ENCODE results near the gene TMEM82. TPM values are rescaled to one million over a fixed set of nuclear protein-coding genes. Genes with fewer than 3 reads are reported as not detected.

The TMEM82 gene
- total RNA-seq, 1 donor from 2014 or later, result not detected

DNA sequence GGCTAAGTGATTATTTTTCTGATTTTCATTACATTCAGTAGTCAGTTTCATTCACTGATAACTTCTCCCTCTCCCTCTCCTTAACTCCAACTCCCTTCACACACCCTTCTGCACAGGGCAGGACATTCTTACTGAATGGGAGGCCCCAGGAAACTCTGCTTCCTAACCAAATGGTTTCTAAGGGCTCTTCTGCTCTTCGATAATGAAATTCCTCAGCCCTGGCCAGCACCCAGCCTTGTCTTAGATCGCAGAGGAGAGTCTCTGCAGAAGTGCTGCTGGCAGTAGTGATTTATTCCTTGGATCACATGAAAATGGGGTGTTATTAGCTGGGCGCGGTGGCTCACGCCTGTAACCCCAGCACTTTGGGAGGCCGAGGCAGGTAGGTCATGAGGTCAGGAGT lies 41.8 kb upstream of the TMEM82 start:
- no peak overlapping the region for H3K27ac Mint-ChIP-seq (ENCODE audit: unreplicated experiment)

GRCh38 chr1:15701784-15702183 lies 40.5 kb upstream of the TMEM82 start:
- no peak overlapping the region for H3K4me2 ChIP-seq (ENCODE audit: low read length)
- no peak overlapping the region for H3K9ac ChIP-seq (ENCODE audit: low read length)
- Mint-ChIP-seq H3K4me3 (ENCODE audit: unreplicated experiment) (no peak overlapping the region), H3K36me3 (ENCODE audit: low read depth, unreplicated experiment) (peaks cover 6% of the 10 kb centered on the region), H3K27ac (ENCODE audit: unreplicated experiment) (no peak overlapping the region), H3K9me3 (ENCODE audit: unreplicated experiment) (no peaks in the 10 kb centered on the region), H3K27me3 (ENCODE audit: low read depth, unreplicated experiment) (no peaks in the 10 kb centered on the region), H3K4me1 (ENCODE audit: low read depth, unreplicated experiment) (peaks cover 29% of the 10 kb centered on the region)
- H3K4me1 ChIP-seq (ENCODE audit: insufficient read depth, low read length), result peaks cover 20% of the 10 kb centered on the region
- H2AFZ ChIP-seq (ENCODE audit: low read depth, low read length), result no peak overlapping the region
- no peak overlapping the region for H3K27ac ChIP-seq (ENCODE audit: low read depth, low read length)
- FAIRE-seq, result no peak
- no peaks in the 10 kb centered on the region for H3K27me3 ChIP-seq (ENCODE audit: insufficient read depth, low read length)
- peaks cover 72% of the 10 kb centered on the region for H3K79me2 ChIP-seq (ENCODE audit: insufficient read depth, low read length)
- no peak for TF ChIP-seq EZH2 (IDR thresholded peaks at IDR 0.05; ENCODE audit: insufficient read depth, low read length)
- TF ChIP-seq CTCF (IDR thresholded peaks at IDR 0.05; ENCODE audit: insufficient read depth, low read depth, low read length), result no peak
- no peak overlapping the region for H3K4me3 ChIP-seq (ENCODE audit: insufficient read depth, low read depth, low read length)
- no peaks in the 10 kb centered on the region for H3K9me3 ChIP-seq (ENCODE audit: insufficient read depth, low read depth, low read length)
- H4K20me1 ChIP-seq (ENCODE audit: insufficient read depth, low read length), result peaks cover 56% of the 10 kb centered on the region
- DNase-seq (ENCODE audit: low read depth), result no peak
- peaks cover 2% of the 10 kb centered on the region for H3K36me3 ChIP-seq (ENCODE audit: insufficient read depth, low read length)

More for the DNA sequence above, 41.8 kb upstream of the TMEM82 start:
- H3K9ac ChIP-seq (ENCODE audit: low read length), result no peak overlapping the region
- H3K4me2 ChIP-seq (ENCODE audit: low read length), result no peak overlapping the region
- H3K4me3 ChIP-seq (ENCODE audit: insufficient read depth, low read depth, low read length), result no peak overlapping the region
- TF ChIP-seq CTCF (IDR thresholded peaks at IDR 0.05; ENCODE audit: insufficient read depth, low read depth, low read length) (no peak), EZH2 (IDR thresholded peaks at IDR 0.05; ENCODE audit: insufficient read depth, low read length) (no peak)
- H3K27ac ChIP-seq (ENCODE audit: low read depth, low read length), result no peak overlapping the region
- no peaks in the 10 kb centered on the region for H3K27me3 ChIP-seq (ENCODE audit: insufficient read depth, low read length)
- Mint-ChIP-seq H3K4me1 (ENCODE audit: low read depth, unreplicated experiment) (peaks cover 28% of the 10 kb centered on the region), H3K4me3 (ENCODE audit: unreplicated experiment) (no peak overlapping the region), H3K27me3 (ENCODE audit: low read depth, unreplicated experiment) (no peaks in the 10 kb centered on the region), H3K9me3 (ENCODE audit: unreplicated experiment) (no peaks in the 10 kb centered on the region), H3K36me3 (ENCODE audit: low read depth, unreplicated experiment) (peaks cover 2% of the 10 kb centered on the region)
- no peak overlapping the region for H2AFZ ChIP-seq (ENCODE audit: low read depth, low read length)
- H3K36me3 ChIP-seq (ENCODE audit: insufficient read depth, low read length), result no peaks in the 10 kb centered on the region
- FAIRE-seq (no peak), DNase-seq (ENCODE audit: low read depth) (peak; percentile 45)
- H3K4me1 ChIP-seq (ENCODE audit: insufficient read depth, low read length), result peaks cover 20% of the 10 kb centered on the region
- peaks cover 70% of the 10 kb centered on the region for H3K79me2 ChIP-seq (ENCODE audit: insufficient read depth, low read length)
- peaks cover 53% of the 10 kb centered on the region for H4K20me1 ChIP-seq (ENCODE audit: insufficient read depth, low read length)
- H3K9me3 ChIP-seq (ENCODE audit: insufficient read depth, low read depth, low read length), result no peaks in the 10 kb centered on the region

- H3K27me3 ChIP-seq (ENCODE audit: insufficient read depth, low read length), result no peaks in the 10 kb centered on the region
- peak overlapping the region; percentile 73 for H3K9ac ChIP-seq (ENCODE audit: low read length)
- H3K4me2 ChIP-seq (ENCODE audit: low read length), result peak overlapping the region; percentile 78
- Mint-ChIP-seq H3K36me3 (ENCODE audit: low read depth, unreplicated experiment) (peaks cover 4% of the 10 kb centered on the region), H3K9me3 (ENCODE audit: unreplicated experiment) (no peaks in the 10 kb centered on the region), H3K4me1 (ENCODE audit: low read depth, unreplicated experiment) (peaks cover 25% of the 10 kb centered on the region), H3K4me3 (ENCODE audit: unreplicated experiment) (no peak overlapping the region), H3K27me3 (ENCODE audit: low read depth, unreplicated experiment) (no peaks in the 10 kb centered on the region), H3K27ac (ENCODE audit: unreplicated experiment) (peak overlapping the region; percentile 94)
- no peak overlapping the region for H2AFZ ChIP-seq (ENCODE audit: low read depth, low read length)
- FAIRE-seq (no peak), DNase-seq (ENCODE audit: low read depth) (no peak)
- H3K79me2 ChIP-seq (ENCODE audit: insufficient read depth, low read length), result peaks cover 74% of the 10 kb centered on the region
- H3K36me3 ChIP-seq (ENCODE audit: insufficient read depth, low read length), result peaks cover 2% of the 10 kb centered on the region
- peaks cover 54% of the 10 kb centered on the region for H4K20me1 ChIP-seq (ENCODE audit: insufficient read depth, low read length)
- no peak overlapping the region for H3K4me3 ChIP-seq (ENCODE audit: insufficient read depth, low read depth, low read length)
- peaks cover 20% of the 10 kb centered on the region for H3K4me1 ChIP-seq (ENCODE audit: insufficient read depth, low read length)
- H3K27ac ChIP-seq (ENCODE audit: low read depth, low read length), result peak overlapping the region; percentile 81
- TF ChIP-seq CTCF (IDR thresholded peaks at IDR 0.05; ENCODE audit: insufficient read depth, low read depth, low read length) (no peak), EZH2 (IDR thresholded peaks at IDR 0.05; ENCODE audit: insufficient read depth, low read length) (no peak)
- H3K9me3 ChIP-seq (ENCODE audit: insufficient read depth, low read depth, low read length), result no peaks in the 10 kb centered on the region
These were observed 39.4 kb upstream of the TMEM82 start for GRCh38 chr1:15702722-15703550.

Measured in astrocyte (in vitro differentiated cells and primary cell).